Neural progenitor cell (in vitro differentiated cells): ENCODE results near the gene TTLL8.

ENCODE experiments used
- EZH2 ChIP-seq: fragments of 200-600 bp; sonication (generic); IDR thresholded peaks from 2 replicates; pipeline ENCODE4 v1.6.1; 2017; ENCODE audit warnings: antibody characterized with exemption, mild to moderate bottlenecking, moderate library complexity
- EZH2phosphoT487 ChIP-seq: fragments of 200-600 bp; sonication (generic); IDR thresholded peaks from 2 replicates; pipeline ENCODE4 v1.6.1; 2017; ENCODE audit warnings: antibody characterized with exemption
- TF ChIP-seq, protein P1 (sequence below): fragments of 200-600 bp; sonication (generic); IDR thresholded peaks from 2 replicates; pipeline ENCODE4 v1.5.1; 2017; ENCODE audit warnings: antibody characterized with exemption, mild to moderate bottlenecking

DNA sequence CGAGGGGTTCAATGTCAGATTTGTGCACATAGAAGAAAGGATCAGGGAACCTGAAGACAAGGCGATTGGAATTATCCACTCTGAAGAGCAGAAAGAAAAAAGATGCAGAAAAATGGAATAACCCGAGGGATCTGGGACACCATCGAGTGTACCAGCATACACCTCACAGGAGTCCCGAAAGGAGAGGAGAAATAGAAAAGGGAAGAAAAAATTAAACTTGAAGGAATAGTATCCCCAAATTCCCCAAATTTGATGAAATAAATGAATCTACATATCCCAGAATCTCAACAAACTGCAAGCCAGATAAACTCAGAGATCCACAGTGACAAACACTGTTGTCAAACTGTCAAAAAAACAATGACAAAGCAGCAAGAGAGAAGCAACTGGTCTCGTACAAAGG, 66.9 kb downstream of the TTLL8 start:
- TF ChIP-seq, protein P1, sequence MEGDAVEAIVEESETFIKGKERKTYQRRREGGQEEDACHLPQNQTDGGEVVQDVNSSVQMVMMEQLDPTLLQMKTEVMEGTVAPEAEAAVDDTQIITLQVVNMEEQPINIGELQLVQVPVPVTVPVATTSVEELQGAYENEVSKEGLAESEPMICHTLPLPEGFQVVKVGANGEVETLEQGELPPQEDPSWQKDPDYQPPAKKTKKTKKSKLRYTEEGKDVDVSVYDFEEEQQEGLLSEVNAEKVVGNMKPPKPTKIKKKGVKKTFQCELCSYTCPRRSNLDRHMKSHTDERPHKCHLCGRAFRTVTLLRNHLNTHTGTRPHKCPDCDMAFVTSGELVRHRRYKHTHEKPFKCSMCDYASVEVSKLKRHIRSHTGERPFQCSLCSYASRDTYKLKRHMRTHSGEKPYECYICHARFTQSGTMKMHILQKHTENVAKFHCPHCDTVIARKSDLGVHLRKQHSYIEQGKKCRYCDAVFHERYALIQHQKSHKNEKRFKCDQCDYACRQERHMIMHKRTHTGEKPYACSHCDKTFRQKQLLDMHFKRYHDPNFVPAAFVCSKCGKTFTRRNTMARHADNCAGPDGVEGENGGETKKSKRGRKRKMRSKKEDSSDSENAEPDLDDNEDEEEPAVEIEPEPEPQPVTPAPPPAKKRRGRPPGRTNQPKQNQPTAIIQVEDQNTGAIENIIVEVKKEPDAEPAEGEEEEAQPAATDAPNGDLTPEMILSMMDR, result no peak
- no peak for TF ChIP-seq EZH2
- TF ChIP-seq EZH2phosphoT487, result no peak
